Activated T-helper 1 cell treated with anti-CD3 and anti-CD28 coated beads, Interleukin-12 subunit alpha, Interleukin-12 subunit beta, Interleukin-2, Interleukin-4 antibody, amounts not matched to agents 30 ng/mL and 10 ng/mL and 1 ng/mL, durations not matched to agents 14 hours and 24 hours and 36 hours (primary cell): ENCODE results near the gene RNF44. TPM values are rescaled to one million over a fixed set of nuclear protein-coding genes. Genes with fewer than 3 reads are reported as not detected.
"Not testable (repeated sequence)": the region's sequence is repeated elsewhere in the genome, so short reads cannot be mapped to it uniquely, and the experiment has no call there.

Experiments used
- DNase-seq: peaks from one replicate; pipeline ENCODE4 v3.0.0; 2021; ENCODE audit warnings: low spot score
- H3K27ac Mint-ChIP-seq: one replicate; pipeline ENCODE4 v1.8.0; 2021; ENCODE audit warnings: mild to moderate bottlenecking, mixed read lengths
- H3K27me3 Mint-ChIP-seq: one replicate; pipeline ENCODE4 v1.8.0; 2022; ENCODE audit warnings: mild to moderate bottlenecking, moderate library complexity, mixed read lengths; ENCODE audit not compliant: insufficient read depth
- H3K36me3 Mint-ChIP-seq: one replicate; pipeline ENCODE4 v1.8.0; 2021; ENCODE audit warnings: low read depth, mixed read lengths
- H3K4me1 Mint-ChIP-seq: one replicate; pipeline ENCODE4 v1.8.0; 2021; ENCODE audit warnings: low read depth, mixed read lengths
- H3K4me3 Mint-ChIP-seq: one replicate; pipeline ENCODE4 v1.8.0; 2021; ENCODE audit warnings: mild to moderate bottlenecking, moderate library complexity, mixed read lengths
- H3K9me3 Mint-ChIP-seq: one replicate; pipeline ENCODE4 v1.8.0; 2021; ENCODE audit warnings: mixed read lengths
- intact Hi-C: fragments of 100-400 bp; cut with micrococcal nuclease; formaldehyde crosslinking; loops from one replicate; pipeline ENCODE4 v1.15.1; 2024
- total RNA-seq: library from RNA; stranded (reverse); gene quantifications from 2 replicates; pipeline ENCODE4 v1.2.3, GENCODE V29; 2022

Gene RNF44
- total RNA-seq, 1 donor from 2014 or later, result 80.3 TPM

- H3K27me3 Mint-ChIP-seq, result peaks cover 4% of the 10 kb centered on the region
- intact Hi-C loops, result no loop called here
- no peak for DNase-seq
- no peaks in the 10 kb centered on the region for H3K36me3 Mint-ChIP-seq
- no peak overlapping the region for H3K27ac Mint-ChIP-seq
- H3K4me1 Mint-ChIP-seq, result peaks cover 16% of the 10 kb centered on the region
- no peaks in the 10 kb centered on the region for H3K9me3 Mint-ChIP-seq
- H3K4me3 Mint-ChIP-seq, result no peak overlapping the region
Observed at GRCh38 chr5:176565760-176566288, 28.6 kb upstream of the RNF44 start.

- no peaks in the 10 kb centered on the region for H3K36me3 Mint-ChIP-seq
- H3K4me3 Mint-ChIP-seq, result no peak overlapping the region
- intact Hi-C loops, result no loop called here
Observed at GRCh38 chr5:176564002-176564401, 26.8 kb upstream of the RNF44 start.

GRCh38 chr5:176562189-176562588, 25.0 kb upstream of the RNF44 start:
- H3K9me3 Mint-ChIP-seq, result no peaks in the 10 kb centered on the region
- peaks cover 27% of the 10 kb centered on the region for H3K4me1 Mint-ChIP-seq
- H3K4me3 Mint-ChIP-seq, result no peak overlapping the region
- H3K27me3 Mint-ChIP-seq, result peaks cover 7% of the 10 kb centered on the region
- no peak overlapping the region for H3K27ac Mint-ChIP-seq
- DNase-seq, result no peak
- no peaks in the 10 kb centered on the region for H3K36me3 Mint-ChIP-seq
- intact Hi-C loops, result no loop called here

More at GRCh38 chr5:176564002-176564401, 26.8 kb upstream of the RNF44 start:
- peaks cover 7% of the 10 kb centered on the region for H3K27me3 Mint-ChIP-seq
- DNase-seq, result no peak
- no peak overlapping the region for H3K27ac Mint-ChIP-seq
- peaks cover 27% of the 10 kb centered on the region for H3K4me1 Mint-ChIP-seq
- no peaks in the 10 kb centered on the region for H3K9me3 Mint-ChIP-seq

- no peak for DNase-seq
- H3K36me3 Mint-ChIP-seq, result no peaks in the 10 kb centered on the region
- peaks cover 27% of the 10 kb centered on the region for H3K4me1 Mint-ChIP-seq
- no peak overlapping the region for H3K4me3 Mint-ChIP-seq
- intact Hi-C loops, result no loop called here
- H3K27ac Mint-ChIP-seq, result no peak overlapping the region
- peaks cover 7% of the 10 kb centered on the region for H3K27me3 Mint-ChIP-seq
- H3K9me3 Mint-ChIP-seq, result no peaks in the 10 kb centered on the region
Observed at GRCh38 chr5:176561259-176561658, 24.1 kb upstream of the RNF44 start.

GRCh38 chr5:176560364-176560763, 23.2 kb upstream of the RNF44 start:
- peaks cover 29% of the 10 kb centered on the region for H3K4me1 Mint-ChIP-seq
- H3K27ac Mint-ChIP-seq, result no peak overlapping the region
- H3K9me3 Mint-ChIP-seq, result no peaks in the 10 kb centered on the region
- H3K4me3 Mint-ChIP-seq, result no peak overlapping the region
- DNase-seq, result no peak
- no peaks in the 10 kb centered on the region for H3K36me3 Mint-ChIP-seq
- H3K27me3 Mint-ChIP-seq, result peaks cover 5% of the 10 kb centered on the region
- intact Hi-C loops, result no loop called here

- Mint-ChIP-seq H3K4me3 (no peak overlapping the region), H3K9me3 (no peaks in the 10 kb centered on the region), H3K4me1 (peaks cover 36% of the 10 kb centered on the region), H3K36me3 (no peaks in the 10 kb centered on the region), H3K27me3 (peaks cover 5% of the 10 kb centered on the region), H3K27ac (no peak overlapping the region)
- intact Hi-C loops, result no loop called here
- no peak for DNase-seq
Observed at GRCh38 chr5:176559683-176560082, 22.5 kb upstream of the RNF44 start.

GRCh38 chr5:176557846-176558245, 20.6 kb upstream of the RNF44 start:
- H3K4me3 Mint-ChIP-seq, result no peak overlapping the region
- H3K27ac Mint-ChIP-seq, result no peak overlapping the region
- intact Hi-C loops, result no loop called here
- no peak for DNase-seq
- peaks cover 8% of the 10 kb centered on the region for H3K27me3 Mint-ChIP-seq
- H3K36me3 Mint-ChIP-seq, result no peaks in the 10 kb centered on the region
- peaks cover 51% of the 10 kb centered on the region for H3K4me1 Mint-ChIP-seq
- H3K9me3 Mint-ChIP-seq, result no peaks in the 10 kb centered on the region

- intact Hi-C loops, result no loop called here
- H3K27ac Mint-ChIP-seq, result no peak overlapping the region
- no peaks in the 10 kb centered on the region for H3K9me3 Mint-ChIP-seq
- DNase-seq, result no peak
- H3K27me3 Mint-ChIP-seq, result peaks cover 3% of the 10 kb centered on the region
- H3K4me1 Mint-ChIP-seq, result peaks cover 30% of the 10 kb centered on the region
- no peaks in the 10 kb centered on the region for H3K36me3 Mint-ChIP-seq
- H3K4me3 Mint-ChIP-seq, result no peak overlapping the region
Observed at GRCh38 chr5:176553260-176554085, 16.3 kb upstream of the RNF44 start.

GRCh38 chr5:176552332-176552869, 15.2 kb upstream of the RNF44 start:
- no peak overlapping the region for H3K4me3 Mint-ChIP-seq
- no peaks in the 10 kb centered on the region for H3K9me3 Mint-ChIP-seq
- intact Hi-C loops, result no loop called here
- DNase-seq, result no peak
- H3K27me3 Mint-ChIP-seq, result peaks cover 3% of the 10 kb centered on the region
- no peaks in the 10 kb centered on the region for H3K36me3 Mint-ChIP-seq
- no peak overlapping the region for H3K27ac Mint-ChIP-seq
- peaks cover 35% of the 10 kb centered on the region for H3K4me1 Mint-ChIP-seq

- not testable (repeated sequence) for H3K27ac Mint-ChIP-seq, H3K4me3 Mint-ChIP-seq, H3K27me3 Mint-ChIP-seq
Observed at GRCh38 chr5:176550937-176551336, 13.7 kb upstream of the RNF44 start.

GRCh38 chr5:176550275-176550831, 13.2 kb upstream of the RNF44 start:
- Mint-ChIP-seq H3K4me1 (peaks cover 29% of the 10 kb centered on the region), H3K27me3 (peaks cover 3% of the 10 kb centered on the region), H3K9me3 (no peaks in the 10 kb centered on the region), H3K4me3 (no peak overlapping the region), H3K36me3 (no peaks in the 10 kb centered on the region), H3K27ac (no peak overlapping the region)
- no peak for DNase-seq
- intact Hi-C loops, result no loop called here

More at GRCh38 chr5:176550937-176551336, 13.7 kb upstream of the RNF44 start:
- DNase-seq, H3K9me3 Mint-ChIP-seq, intact Hi-C loops, H3K36me3 Mint-ChIP-seq: not testable (repeated sequence)
- H3K4me1 Mint-ChIP-seq, result peaks cover 34% of the 10 kb centered on the region

- Mint-ChIP-seq H3K36me3 (no peaks in the 10 kb centered on the region), H3K4me1 (peaks cover 26% of the 10 kb centered on the region), H3K27me3 (peaks cover 3% of the 10 kb centered on the region), H3K27ac (no peak overlapping the region), H3K4me3 (no peak overlapping the region), H3K9me3 (no peaks in the 10 kb centered on the region)
- intact Hi-C loops, result no loop called here
- no peak for DNase-seq
Observed at GRCh38 chr5:176549871-176550270, 12.7 kb upstream of the RNF44 start.

- H3K27ac Mint-ChIP-seq, result no peak within 1 kb of the TSS
- H3K27me3 Mint-ChIP-seq, result peaks cover 3% of the 10 kb centered on the region
- no peaks in the 10 kb centered on the region for H3K36me3 Mint-ChIP-seq
- no peak for DNase-seq
- H3K9me3 Mint-ChIP-seq, result no peaks in the 10 kb centered on the region
- no peak within 1 kb of the TSS for H3K4me3 Mint-ChIP-seq
- intact Hi-C loops, result no loop called here
- H3K4me1 Mint-ChIP-seq, result peaks cover 28% of the 10 kb centered on the region
Observed at GRCh38 chr5:176548967-176549444, 11.8 kb upstream of the RNF44 start, which contains the start of gene CDHR2. Gene CDHR2 (plus strand): TSS chr5:176549342. CDS start chr5:176565353, 16,011 bp downstream.
